ENCODE results near the gene SEC14L1. TPM values are rescaled to one million over a fixed set of nuclear protein-coding genes. Genes with fewer than 3 reads are reported as not detected.

Gene SEC14L1
- total RNA-seq, 1 experiment from 2014 or later: 58.6 TPM

DNA sequence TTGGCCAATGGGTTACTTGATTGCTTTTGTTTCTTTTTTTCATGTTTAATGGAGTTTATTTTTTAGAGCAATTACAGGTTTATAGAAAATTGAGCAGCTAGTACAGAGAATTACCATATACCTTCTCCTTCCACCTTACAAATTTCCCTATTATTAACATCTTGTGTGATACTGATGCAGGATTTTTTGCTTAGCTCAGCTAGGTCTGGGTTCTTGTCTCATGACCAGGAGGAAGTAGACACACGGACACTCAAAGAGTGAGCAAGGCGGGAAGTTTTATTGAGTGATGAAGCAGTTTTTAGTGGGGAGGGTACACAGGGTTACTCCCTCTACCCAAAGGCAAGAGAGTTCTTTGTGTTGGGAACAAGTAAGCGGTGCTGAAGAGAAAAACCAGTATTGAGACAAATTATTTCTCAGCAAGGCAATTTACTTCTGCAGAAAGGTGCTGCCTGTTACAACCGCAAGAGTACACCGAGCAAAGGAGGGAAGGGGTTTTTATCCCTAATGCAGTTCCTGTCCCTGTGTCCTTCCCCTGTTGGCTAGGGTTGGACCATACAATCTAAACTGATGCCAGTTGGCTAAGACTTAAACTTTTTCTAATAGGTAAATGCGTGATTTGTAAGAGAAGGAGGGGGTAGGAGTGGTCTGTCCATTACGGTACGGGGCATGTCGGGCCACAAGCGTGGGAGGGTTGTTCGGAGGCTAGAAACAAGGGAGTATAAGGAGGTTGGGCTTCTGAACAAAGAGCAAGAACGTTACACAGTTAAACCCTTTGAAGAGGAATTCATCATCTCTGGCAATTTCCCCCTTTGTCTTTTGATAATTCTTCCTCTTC, 26.9 kb downstream of the SEC14L1 start:
- Histone ChIP-seq H3K18ac (ENCODE audit: insufficient read length, low read depth, low read length) (no peak overlapping the region), H4K20me1 (ENCODE audit: control insufficient read depth, insufficient read depth, insufficient read length) (no peaks in the 10 kb centered on the region), H2BK120ac (ENCODE audit: low read depth, low read length, poor library complexity, severe bottlenecking) (no peak overlapping the region), H2BK20ac (ENCODE audit: low read depth, low read length, poor library complexity, severe bottlenecking) (no peak overlapping the region), H3K9ac (ENCODE audit: extremely low read depth, insufficient read length, low read length) (no peak overlapping the region), H3K4ac (ENCODE audit: low read depth, low read length) (no peak overlapping the region), H3K23ac (ENCODE audit: insufficient read length, low read depth, low read length) (no peak overlapping the region), H4K8ac (replicated peaks; ENCODE audit: insufficient read length, low read depth, low read length) (no peak overlapping the region), H2AFZ (ENCODE audit: low read length) (no peak overlapping the region), H3K23me2 (ENCODE audit: insufficient read length, low read depth, low read length, poor library complexity, severe bottlenecking) (no peaks in the 10 kb centered on the region), H2BK12ac (ENCODE audit: insufficient read length, low read depth, low read length) (no peak overlapping the region), H4K5ac (ENCODE audit: insufficient read length, low read depth, low read length) (no peak overlapping the region), H3K27ac (ENCODE audit: insufficient read length, low read depth, low read length) (no peak overlapping the region), H3K27me3 (ENCODE audit: insufficient read depth, low read length) (no peaks in the 10 kb centered on the region), H3K56ac (ENCODE audit: insufficient read length, low read depth, low read length) (no peak overlapping the region), H4K91ac (ENCODE audit: insufficient read length, low read depth, low read length) (no peak overlapping the region), H2AK5ac (ENCODE audit: insufficient read length, low read length) (no peak overlapping the region), H3K4me2 (ENCODE audit: insufficient read depth, insufficient read length, low read length) (no peak overlapping the region), H3T11ph (ENCODE audit: low read length) (no peak overlapping the region), H3K79me1 (ENCODE audit: insufficient read depth, low read depth, low read length, poor library complexity, severe bottlenecking) (no peaks in the 10 kb centered on the region), H3K79me2 (ENCODE audit: insufficient read depth, low read length) (peaks cover 2% of the 10 kb centered on the region; the same call in 1 of the 2 replicates), H3K14ac (ENCODE audit: insufficient read depth, low read length) (no peak overlapping the region), H2BK15ac (ENCODE audit: low read depth, low read length) (no peak overlapping the region), H2BK5ac (ENCODE audit: insufficient read length, low read length) (no peak overlapping the region), H3K4me1 (ENCODE audit: insufficient read depth, low read length) (peaks cover 9% of the 10 kb centered on the region), H3K9me3 (ENCODE audit: control insufficient read depth, low read depth, low read length) (peaks cover 9% of the 10 kb centered on the region)
- Mint-ChIP-seq H3K4me3 (no peak overlapping the region; a peak in 1 of 5 replicates), H3K27ac (no peak overlapping the region; a peak in 1 of 7 replicates), H3K4me1 (peaks cover 32 to 43% of the 10 kb centered on the region in 2 experiments), H3K36me3 (ENCODE audit: insufficient read depth in 1 of 3, low read depth in 3 of 3) (peaks cover 21 to 32% (median 23%) of the 10 kb centered on the region in 3 experiments), H3K27me3 (ENCODE audit: low read depth) (no peaks in the 10 kb centered on the region), H3K9me3 (peaks cover 17 to 24% of the 10 kb centered on the region in 2 experiments)
- no CpG with 5 or more reads among the region's 12 CpGs for WGBS (ENCODE audit: extremely low coverage, insufficient read length, low lambda C conversion rate)
- TF ChIP-seq CTCF (conservative IDR thresholded peaks at IDR 0.05): no peak
- DNase-seq: no peak
